ENCODE data around the gene AS3MT. TPM values are rescaled to one million over a fixed set of nuclear protein-coding genes. Genes with fewer than 3 reads are reported as not detected.
"Not testable (repeated sequence)": the region's sequence is repeated elsewhere in the genome, so short reads cannot be mapped to it uniquely, and the experiment has no call there.

AS3MT gene
- total RNA-seq, 1 donor from 2014 or later: 40.3 TPM

DNA sequence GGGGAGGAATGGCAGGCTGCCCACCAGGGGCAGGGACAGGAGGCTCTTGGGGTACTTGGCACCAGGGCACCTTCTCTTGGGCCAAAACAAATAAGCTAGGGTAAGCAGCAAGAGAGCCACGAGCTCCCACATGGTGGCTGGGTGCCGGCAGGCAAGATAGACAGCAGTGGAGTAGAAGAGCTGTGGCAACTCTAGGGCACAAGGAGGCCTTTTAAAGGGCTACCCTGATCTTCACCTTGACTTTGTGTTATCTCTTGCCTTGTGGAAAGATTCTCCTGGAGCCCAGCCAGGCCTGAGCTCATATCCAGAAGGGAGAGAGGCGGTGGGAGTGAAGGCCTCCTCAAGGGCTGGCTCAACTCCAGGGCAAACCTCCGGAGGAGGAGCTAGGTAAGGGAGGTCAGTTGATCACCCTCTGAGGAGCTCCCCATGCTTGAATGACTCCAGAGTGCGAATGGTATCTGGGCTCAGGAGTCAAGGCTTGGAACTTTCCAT, 32.0 kb upstream of the AS3MT start, which contains the start of gene CYP17A1:
Gene CYP17A1 (minus strand): TSS at position 184 of the 492 bp plus-strand sequence. CDS start 52 bp downstream, at position 132.
- Histone ChIP-seq H3K4me2 (no peak within 1 kb of the TSS), H3K4me3 (no peak within 1 kb of the TSS), H3F3A (ENCODE audit: low read depth) (no peaks in the 10 kb centered on the region), H3K27ac (no peak within 1 kb of the TSS), H4K20me1 (ENCODE audit: low read depth) (no peaks in the 10 kb centered on the region), H3K36me3 (no peaks in the 10 kb centered on the region), H3K9me3 (ENCODE audit: low read depth) (no peaks in the 10 kb centered on the region), H3K4me1 (no peaks in the 10 kb centered on the region), H3K27me3 (no peaks in the 10 kb centered on the region), H3K79me2 (ENCODE audit: low read depth) (no peaks in the 10 kb centered on the region), H3K9ac (no peak within 1 kb of the TSS), H2AFZ (replicated peaks) (no peak within 1 kb of the TSS)
- DNase-seq (ENCODE audit: low spot score): no peak
- H3K9me3 Mint-ChIP-seq: peaks cover 15% of the 10 kb centered on the region
- H3K4me1 Mint-ChIP-seq: no peaks in the 10 kb centered on the region
- H3K36me3 Mint-ChIP-seq: no peaks in the 10 kb centered on the region
- peaks cover 4% of the 10 kb centered on the region for H3K27me3 Mint-ChIP-seq (ENCODE audit: insufficient read depth, low read depth)
- H3K4me3 Mint-ChIP-seq: no peak within 1 kb of the TSS
- H3K27ac Mint-ChIP-seq: no peak within 1 kb of the TSS
- no peak for TF ChIP-seq CTCF (IDR thresholded peaks at IDR 0.05)
- TF ChIP-seq EZH2phosphoT487 (IDR thresholded peaks at IDR 0.05): no peak
- no peak for TF ChIP-seq EZH2 (IDR thresholded peaks at IDR 0.05)

- DNase-seq (ENCODE audit: low spot score); H3K79me2 ChIP-seq (ENCODE audit: low read depth); H3K9me3 ChIP-seq (ENCODE audit: low read depth); H3K36me3 ChIP-seq; H3K27me3 ChIP-seq; H3K4me3 Mint-ChIP-seq; H3K27me3 Mint-ChIP-seq (ENCODE audit: insufficient read depth, low read depth); H3K4me1 Mint-ChIP-seq; H3K36me3 Mint-ChIP-seq; H3K4me1 ChIP-seq; H3K27ac ChIP-seq; H3F3A ChIP-seq (ENCODE audit: low read depth); H4K20me1 ChIP-seq (ENCODE audit: low read depth); H2AFZ ChIP-seq (replicated peaks); H3K9ac ChIP-seq; H3K4me3 ChIP-seq; H3K27ac Mint-ChIP-seq; H3K4me2 ChIP-seq: not testable (repeated sequence)
- peaks cover 19% of the 10 kb centered on the region for H3K9me3 Mint-ChIP-seq
Measured at GRCh38 chr10:102838276-102838927, 30.9 kb upstream of the AS3MT start.

GRCh38 chr10:102841827-102842345, 27.4 kb upstream of the AS3MT start:
- Histone ChIP-seq H3K27me3 (no peaks in the 10 kb centered on the region), H3K79me2 (ENCODE audit: low read depth) (no peaks in the 10 kb centered on the region), H2AFZ (replicated peaks) (no peak overlapping the region), H3F3A (ENCODE audit: low read depth) (no peaks in the 10 kb centered on the region), H3K4me3 (no peak overlapping the region), H3K4me2 (no peak overlapping the region), H3K27ac (no peak overlapping the region), H3K4me1 (no peaks in the 10 kb centered on the region), H3K36me3 (no peaks in the 10 kb centered on the region), H3K9me3 (ENCODE audit: low read depth) (no peaks in the 10 kb centered on the region), H3K9ac (no peak overlapping the region), H4K20me1 (ENCODE audit: low read depth) (no peaks in the 10 kb centered on the region)
- DNase-seq (ENCODE audit: low spot score): no peak
- H3K4me1 Mint-ChIP-seq: no peaks in the 10 kb centered on the region
- H3K9me3 Mint-ChIP-seq: peaks cover 29% of the 10 kb centered on the region
- peaks cover 8% of the 10 kb centered on the region for H3K27me3 Mint-ChIP-seq (ENCODE audit: insufficient read depth, low read depth)
- H3K36me3 Mint-ChIP-seq: no peaks in the 10 kb centered on the region
- no peak overlapping the region for H3K27ac Mint-ChIP-seq
- no peak overlapping the region for H3K4me3 Mint-ChIP-seq
- TF ChIP-seq EZH2 (IDR thresholded peaks at IDR 0.05): no peak
- TF ChIP-seq EZH2phosphoT487 (IDR thresholded peaks at IDR 0.05): no peak
- no peak for TF ChIP-seq CTCF (IDR thresholded peaks at IDR 0.05)

GRCh38 chr10:102843139-102843538, 26.1 kb upstream of the AS3MT start:
- not testable (repeated sequence) for H3K36me3 Mint-ChIP-seq; H3F3A ChIP-seq (ENCODE audit: low read depth); H3K4me1 Mint-ChIP-seq; H3K9ac ChIP-seq; H3K4me2 ChIP-seq; H3K27ac ChIP-seq; H3K27ac Mint-ChIP-seq; H3K9me3 ChIP-seq (ENCODE audit: low read depth); H3K27me3 ChIP-seq; H3K4me3 ChIP-seq; H3K4me3 Mint-ChIP-seq; H3K4me1 ChIP-seq; H3K79me2 ChIP-seq (ENCODE audit: low read depth); H4K20me1 ChIP-seq (ENCODE audit: low read depth); DNase-seq (ENCODE audit: low spot score); H3K36me3 ChIP-seq; H3K27me3 Mint-ChIP-seq (ENCODE audit: insufficient read depth, low read depth)
- TF ChIP-seq CTCF (IDR thresholded peaks at IDR 0.05): peak; percentile 21
- H3K9me3 Mint-ChIP-seq: peaks cover 20% of the 10 kb centered on the region
- H2AFZ ChIP-seq (replicated peaks): peak overlapping the region; percentile 35

DNA sequence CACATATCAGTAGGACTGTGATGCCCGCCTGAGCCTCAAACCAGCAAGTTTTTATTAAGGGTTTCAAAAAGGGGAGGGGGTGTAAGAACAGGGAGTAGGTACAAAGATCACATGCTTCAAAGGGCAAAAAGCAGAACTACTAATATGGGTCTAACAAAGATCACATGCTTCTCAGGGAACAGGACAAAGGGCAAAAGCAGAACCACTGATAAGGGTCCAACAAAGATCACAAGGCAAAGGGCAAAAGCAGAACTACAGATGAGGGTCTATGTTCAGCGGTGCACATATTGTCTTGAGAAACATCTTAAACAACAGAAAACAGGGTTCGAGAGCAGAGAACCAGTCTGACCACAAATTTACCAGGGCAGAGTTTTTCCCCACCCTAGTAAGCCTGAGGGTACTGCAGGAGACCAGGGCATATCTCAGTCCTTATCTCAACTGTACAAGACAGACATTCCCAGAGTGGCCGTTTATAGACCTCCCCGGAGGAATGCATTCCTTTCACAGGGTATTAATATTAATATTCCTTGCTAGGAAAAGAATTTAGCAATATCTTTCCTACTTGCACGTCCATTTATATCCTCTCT, 25.0 kb upstream of the AS3MT start:
- not testable (repeated sequence) for H2AFZ ChIP-seq (replicated peaks); H3K36me3 Mint-ChIP-seq; H4K20me1 ChIP-seq (ENCODE audit: low read depth); DNase-seq (ENCODE audit: low spot score); H3K4me3 ChIP-seq; H3K27me3 Mint-ChIP-seq (ENCODE audit: insufficient read depth, low read depth); H3K27ac ChIP-seq; H3K4me1 ChIP-seq; H3K9ac ChIP-seq; H3K9me3 ChIP-seq (ENCODE audit: low read depth); H3K27ac Mint-ChIP-seq; H3F3A ChIP-seq (ENCODE audit: low read depth); H3K4me3 Mint-ChIP-seq; H3K36me3 ChIP-seq; H3K4me1 Mint-ChIP-seq; H3K79me2 ChIP-seq (ENCODE audit: low read depth); H3K27me3 ChIP-seq; H3K4me2 ChIP-seq
- H3K9me3 Mint-ChIP-seq: peaks cover 16% of the 10 kb centered on the region

Data from neural progenitor cell (in vitro differentiated cells).